ENCODE results near the gene DEFB132. TPM values are rescaled to one million over a fixed set of nuclear protein-coding genes. Genes with fewer than 3 reads are reported as not detected.
"Not testable (repeated sequence)": the region's sequence is repeated elsewhere in the genome, so short reads cannot be mapped to it uniquely, and the experiment has no call there.

The DEFB132 gene
- total and polyA plus RNA-seq, 2 of the 4 experiments (the other 2 are of a cell fraction): not detected

DNA sequence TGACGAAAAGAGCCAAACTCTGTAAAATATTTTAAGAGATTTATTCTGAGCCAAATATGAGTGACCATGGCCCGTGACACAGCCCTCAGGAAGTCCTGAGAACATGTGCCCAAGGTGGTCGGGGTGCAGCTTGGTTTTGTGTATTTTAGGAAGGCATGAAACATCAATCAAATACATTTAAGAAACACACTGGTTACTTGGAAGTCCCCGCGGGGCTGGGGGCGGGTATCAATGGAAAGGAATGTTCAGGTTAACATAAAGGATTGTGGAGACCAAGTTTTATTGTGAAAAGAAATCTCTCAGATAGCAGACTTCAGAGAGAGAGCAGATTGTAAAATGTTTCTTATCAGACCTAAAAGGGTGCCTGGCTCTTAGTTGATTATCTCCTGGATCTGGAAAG lies 4.1 kb upstream of the DEFB132 start:
- dilution Hi-C loops (cut with HindIII; ENCODE audit: low sequenced_read_pairs, unreplicated experiment); H3K36me3 ChIP-seq (ENCODE audit: control insufficient read depth, insufficient read depth, low read length); H2BK15ac ChIP-seq (ENCODE audit: low read depth, low read length); H2AK9ac ChIP-seq (replicated peaks; ENCODE audit: low read depth, low read length, poor library complexity); H2AFZ ChIP-seq (replicated peaks; ENCODE audit: low read length, poor library complexity); H3K14ac ChIP-seq (replicated peaks; ENCODE audit: low read depth, low read length); H3K27ac ChIP-seq (ENCODE audit: insufficient read depth, low read length); H3K79me1 ChIP-seq (ENCODE audit: low read depth in 1 of 2, low read length in 2 of 2); H3K4me2 ChIP-seq (ENCODE audit: low read depth, low read length); H3K9me3 ChIP-seq (ENCODE audit: control insufficient read depth, insufficient read depth, low read length); intact Hi-C loops (cut with micrococcal nuclease); POLR2A ChIA-PET (ENCODE audit: unreplicated experiment); H2BK120ac ChIP-seq (ENCODE audit: low read depth, low read length); H4K91ac ChIP-seq (ENCODE audit: insufficient read depth, low read depth, low read length); in situ Hi-C loops (cut with MboI; ENCODE audit: low sequenced_read_pairs); BruUV-seq (replicated peaks); H2BK20ac ChIP-seq (ENCODE audit: low read depth, low read length); H2AK5ac ChIP-seq (ENCODE audit: low read depth, low read length); H3K9ac ChIP-seq (ENCODE audit: low read depth, low read length); H3K4me3 ChIP-seq (ENCODE audit: insufficient read depth, low read depth, low read length); DNase-seq; H3K4ac ChIP-seq (ENCODE audit: low read depth, low read length); H3K23ac ChIP-seq (ENCODE audit: low read depth, low read length); H4K20me1 ChIP-seq (ENCODE audit: insufficient read depth, low read length); H4K8ac ChIP-seq (ENCODE audit: low read depth in 2 of 2, low read length in 2 of 2); H3K9me1 ChIP-seq (ENCODE audit: insufficient read depth, low read length); ATAC-seq (ENCODE audit: low read depth); CTCF ChIA-PET; H4K5ac ChIP-seq (ENCODE audit: low read depth, low read length); H3K56ac ChIP-seq (ENCODE audit: extremely low read depth, insufficient read depth, low read length); H3K18ac ChIP-seq (ENCODE audit: low read depth, low read length); H3K4me1 ChIP-seq (ENCODE audit: control insufficient read depth, insufficient read depth, low read length); H2BK5ac ChIP-seq (ENCODE audit: low read depth, low read length, poor library complexity, severe bottlenecking): not testable (repeated sequence)
- WGBS, 2 experiments (ENCODE audit: extremely low coverage in 2 of 2, insufficient read length in 1 of 2): no CpG with 5 or more reads among the region's 6 CpGs
- peaks cover 17% of the 10 kb centered on the region for H3K27me3 ChIP-seq (ENCODE audit: control insufficient read depth, insufficient read depth, low read length)
